Heart left ventricle (tissue), 16 donors: ENCODE measurements around the gene ECHDC1. TPM values are rescaled to one million over a fixed set of nuclear protein-coding genes. Genes with fewer than 3 reads are reported as not detected.

ENCODE experiments used
- ATAC-seq, 4 donors: fragments of 200-7000 bp; cut with Tn5 transposase; one replicate each; pipeline ENCODE4 v1.9.1; 2020 to 2022; ENCODE audit warnings: moderate library complexity in 4 of 4, mild to moderate bottlenecking in 3 of 4, moderate number of reproducible peaks in 1 of 4
- DNase-seq, 5 donors: peaks; one replicate each; pipeline ENCODE4 v3.0.0-alpha.2; 2020
- H3K27ac ChIP-seq, 12 donors: fragments of 200-600 bp; sonication (generic) in 4 of 12; one replicate each; pipeline versions ENCODE4 v1.5.0 to v1.8.0; 2016 to 2022; ENCODE audit warnings: mild to moderate bottlenecking in 2 of 12
- H3K27me3 ChIP-seq, 9 donors: fragments of 200-600 bp; sonication (generic) in 2 of 9; one replicate each; pipeline versions ENCODE4 v1.5.1 to v1.8.0; 2016 to 2022; ENCODE audit warnings: mild to moderate bottlenecking in 3 of 9
- H3K36me3 ChIP-seq, 9 donors: fragments of 200-600 bp; sonication (generic) in 2 of 9; one replicate each; pipeline versions ENCODE4 v1.5.0 to v1.8.0; 2018 to 2022; ENCODE audit warnings: mild to moderate bottlenecking in 2 of 9
- H3K4me1 ChIP-seq, 12 donors: fragments of 200-600 bp; sonication (generic) in 4 of 12; one replicate each; pipeline versions ENCODE4 v1.5.0 to v1.8.0; 2016 to 2022; ENCODE audit warnings: mild to moderate bottlenecking in 3 of 12
- H3K4me3 ChIP-seq, 12 donors: fragments of 200-600 bp; sonication (generic) in 4 of 12; one replicate each; pipeline versions ENCODE4 v1.5.0 to v1.8.0; 2017 to 2022; ENCODE audit warnings: mild to moderate bottlenecking in 9 of 12, moderate library complexity in 4 of 12
- H3K9me3 ChIP-seq, 12 donors: fragments of 200-600 bp; sonication (generic) in 4 of 12; one replicate each; pipeline versions ENCODE4 v1.5.0 to v1.8.0; 2016 to 2022; ENCODE audit warnings: mild to moderate bottlenecking in 1 of 12
- POLR2A ChIP-seq, 2 donors: fragments of 450-650 bp; IDR thresholded peaks; one replicate each; pipeline ENCODE4 v1.6.1; 2017; ENCODE audit warnings: antibody characterized with exemption in 2 of 2, mild to moderate bottlenecking in 2 of 2, moderate library complexity in 2 of 2
- WGBS, 4 donors: extraction: QIAGEN DNeasy Blood & Tissue Kit in 2 of 4; methylation state at CpG; one replicate each; pipeline versions ENCODE4 v1.1.5 to v1.1.7; 2013 to 2018; 5-methylcytosine and 5-hydroxymethylcytosine counted together
- intact Hi-C, 10 donors: fragments of 100-400 bp; cut with DNase I; formaldehyde crosslinking; loops; one replicate each; pipeline versions ENCODE4 v1.11.1 to v1.14.2; 2022
- polyA plus RNA-seq, 2 donors: library from polyadenylated mRNA; stranded (reverse); fragments of 200-250 nt; gene quantifications; one replicate each; pipeline ENCODE4 v1.2.3, GENCODE V29; 2013
- total RNA-seq, 9 donors: library from RNA; depleted of rRNA in 2 of 9; stranded (reverse); fragments of >200 nt in 2 of 9; fragmentation: NEBNext Ultra II Directional in 3 of 9; extraction: Animal tissue kit (Norgen Biotek cat#: 25700) in 3 of 9; gene quantifications; one replicate each; pipeline versions ENCODE4 v1.1.0 to v1.2.4, GENCODE V29; 2016 to 2023
- TF ChIP-seq, protein P1 (sequence below), 12 donors: fragments of 200-600 bp; sonication (generic) in 4 of 12; IDR thresholded peaks; one replicate each; pipeline versions ENCODE4 v1.5.0 to v1.8.0; 2018 to 2022; ENCODE audit warnings: antibody characterized with exemption in 12 of 12, mild to moderate bottlenecking in 5 of 12
- donor health status: ischemic (EF 13 %, LVEDD 7.1; RV severe dilation, severe dysfunction).
- donor health status: healthy with polysubstance abuse.
- donor health status: DM: no; HTN: yes; CAD: no.
- donor health status: DM: no; HTN: no; CAD: no.
- donor health status: ischemic (EF 25% LVEDD 6.9; RV normal size, moderate dysfunction).
- donor health status: ischemic (EF 25% LVEDD 5.7; RV mildly dilated, moderate dysfunction).
- donor health status: healthy.
- donor health status: DM: yes; HTN: yes; CAD: no.
- donor health status: ischemic (EF 35%, LVEDD 5.7; RV mildly dilated, moderate dysfunction).
- donor health status: nonischemic (EF 11% LVEDD 7.7; RV severe dilation, severe dysfunction).
- donor health status: DM: yes; HTN: yes; CAD: no.
- donor health status: PGD.
- donor health status: ischemic (EF 29% LVEDD 5.4; RV normal size, mild dysfunction).
- donor health status: nonischemic (EF 23%, LVEDD 6.1; RV moderate dilation, normal function).

Gene ECHDC1
- total and polyA plus RNA-seq, 11 donors = 24.3 to 51.3 (median 35.2) TPM

DNA sequence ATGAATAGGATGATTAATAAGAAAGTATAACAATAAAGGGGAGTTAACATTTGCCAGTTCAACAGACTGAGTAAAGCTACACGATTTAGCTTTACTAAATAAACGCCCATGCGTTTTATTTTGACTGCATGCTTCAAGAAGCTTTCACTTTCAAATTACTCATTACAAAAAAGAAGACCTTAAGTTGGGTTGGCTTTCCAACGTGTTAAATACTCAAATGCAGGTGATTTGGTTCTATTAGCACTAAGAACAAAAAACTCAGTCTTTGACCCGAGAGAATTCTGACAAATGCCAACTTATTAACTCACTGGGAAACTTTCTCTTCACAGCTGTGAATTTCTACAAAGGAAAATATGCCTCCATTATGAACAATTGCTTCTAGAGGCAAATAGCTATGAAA is 51.9 kb downstream of the ECHDC1 start:
- peaks cover 0 to 69% (median 52%) of the 10 kb centered on the region in 9 donors for H3K36me3 ChIP-seq
- ATAC-seq (no peak), DNase-seq (no peak)
- H3K9me3 ChIP-seq = no peaks in the 10 kb centered on the region
- no peaks in the 10 kb centered on the region for H3K27me3 ChIP-seq
- intact Hi-C loops = no loop called here
- WGBS, 4 donors = 68 to 75% (median 74%) methylated on average over 5 of the region's 5 CpGs
- peaks cover 0 to 48% (median 19%) of the 10 kb centered on the region in 12 donors for H3K4me1 ChIP-seq
- H3K4me3 ChIP-seq = peak overlapping the region in 1 of 12 donors; percentile 9
- no peak for TF ChIP-seq POLR2A (IDR thresholded peaks at IDR 0.05)
- TF ChIP-seq, protein P1, sequence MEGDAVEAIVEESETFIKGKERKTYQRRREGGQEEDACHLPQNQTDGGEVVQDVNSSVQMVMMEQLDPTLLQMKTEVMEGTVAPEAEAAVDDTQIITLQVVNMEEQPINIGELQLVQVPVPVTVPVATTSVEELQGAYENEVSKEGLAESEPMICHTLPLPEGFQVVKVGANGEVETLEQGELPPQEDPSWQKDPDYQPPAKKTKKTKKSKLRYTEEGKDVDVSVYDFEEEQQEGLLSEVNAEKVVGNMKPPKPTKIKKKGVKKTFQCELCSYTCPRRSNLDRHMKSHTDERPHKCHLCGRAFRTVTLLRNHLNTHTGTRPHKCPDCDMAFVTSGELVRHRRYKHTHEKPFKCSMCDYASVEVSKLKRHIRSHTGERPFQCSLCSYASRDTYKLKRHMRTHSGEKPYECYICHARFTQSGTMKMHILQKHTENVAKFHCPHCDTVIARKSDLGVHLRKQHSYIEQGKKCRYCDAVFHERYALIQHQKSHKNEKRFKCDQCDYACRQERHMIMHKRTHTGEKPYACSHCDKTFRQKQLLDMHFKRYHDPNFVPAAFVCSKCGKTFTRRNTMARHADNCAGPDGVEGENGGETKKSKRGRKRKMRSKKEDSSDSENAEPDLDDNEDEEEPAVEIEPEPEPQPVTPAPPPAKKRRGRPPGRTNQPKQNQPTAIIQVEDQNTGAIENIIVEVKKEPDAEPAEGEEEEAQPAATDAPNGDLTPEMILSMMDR (IDR thresholded peaks at IDR 0.05) = no peak
- peak overlapping the region in 2 of 12 donors; percentile 19 to 20 for H3K27ac ChIP-seq

DNA sequence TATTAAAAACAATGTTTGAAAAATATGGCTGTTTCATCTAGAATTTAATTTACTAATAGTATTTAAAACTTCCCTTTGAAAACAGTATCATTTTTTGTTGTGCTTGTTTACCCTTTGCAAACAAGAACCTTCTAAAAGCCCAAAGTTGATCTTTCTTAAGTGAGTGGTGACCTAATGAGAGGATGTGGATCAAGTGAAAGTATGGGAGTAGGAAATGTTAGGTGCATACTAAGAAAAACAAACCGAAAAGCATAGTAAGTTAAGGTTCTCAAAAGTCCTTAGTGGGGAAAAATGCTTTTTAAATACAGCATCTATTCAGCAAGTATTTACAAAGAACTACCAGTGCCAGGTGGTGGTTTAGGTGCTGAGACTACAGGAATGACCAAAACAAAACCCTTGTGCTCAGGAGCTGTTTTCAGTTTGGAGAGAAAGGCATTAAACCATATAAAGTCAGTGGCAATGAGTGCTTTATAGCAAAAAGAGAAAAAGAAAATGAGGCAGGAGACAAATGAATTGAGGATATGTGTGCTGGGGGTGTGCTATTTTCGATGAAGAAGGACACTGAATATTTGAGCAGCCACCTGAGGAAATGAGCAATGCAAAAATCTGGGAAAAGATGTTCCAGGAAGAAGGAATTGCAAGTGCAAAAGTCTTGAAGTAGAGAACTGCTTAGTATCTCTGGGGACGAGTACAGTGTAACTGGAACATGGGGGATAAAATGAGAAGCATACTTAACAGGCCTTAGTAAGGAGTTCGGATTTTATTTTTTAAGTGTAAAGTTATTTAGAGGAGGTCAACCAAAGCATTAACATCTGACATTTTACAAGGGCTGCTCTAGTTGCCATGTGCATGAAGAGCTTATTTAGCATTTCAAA is 52.8 kb downstream of the ECHDC1 start:
- H3K27me3 ChIP-seq = no peaks in the 10 kb centered on the region
- peaks cover 0 to 70% (median 53%) of the 10 kb centered on the region in 9 donors for H3K36me3 ChIP-seq
- WGBS, 4 donors = 64 to 76% (median 66%) methylated on average over 4 of the region's 4 CpGs
- H3K4me1 ChIP-seq = peaks cover 0 to 48% (median 19%) of the 10 kb centered on the region in 12 donors
- TF ChIP-seq, protein P1 (IDR thresholded peaks at IDR 0.05) = no peak
- no peak for TF ChIP-seq POLR2A (IDR thresholded peaks at IDR 0.05)
- no peak overlapping the region for H3K4me3 ChIP-seq
- no peak for DNase-seq
- intact Hi-C loops = no loop called here
- peak in 1 of 4 donors; percentile 32 for ATAC-seq
- H3K9me3 ChIP-seq = no peaks in the 10 kb centered on the region
- peak overlapping the region in 2 of 12 donors; percentile 19 to 20 for H3K27ac ChIP-seq

DNA sequence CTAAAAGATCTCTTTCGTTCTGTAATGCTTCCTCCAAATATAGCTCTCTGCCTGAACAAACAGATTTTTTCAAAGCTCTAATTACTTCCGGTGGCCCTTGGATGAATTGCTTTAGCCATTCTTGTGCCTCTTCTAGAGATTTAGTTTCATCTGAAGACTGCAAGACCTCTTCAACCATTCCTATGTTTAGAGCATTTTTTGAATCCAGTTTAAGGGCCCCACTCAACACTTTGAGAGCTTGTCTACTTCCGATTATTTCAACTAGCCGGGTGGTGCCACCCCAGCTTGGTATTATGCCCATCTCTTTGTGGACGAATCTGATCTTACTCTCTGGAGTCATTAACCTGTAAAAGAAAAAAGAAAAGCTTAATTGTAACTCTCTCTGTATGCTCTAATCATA is 53.5 kb downstream of the ECHDC1 start:
- 57 to 69% (median 63%) methylated on average over 5 of the region's 5 CpGs for WGBS, 4 donors
- Histone ChIP-seq H3K4me3 (no peak overlapping the region), H3K27me3 (no peaks in the 10 kb centered on the region), H3K27ac (no peak overlapping the region), H3K4me1 (peaks cover 0 to 48% (median 19%) of the 10 kb centered on the region in 12 donors), H3K36me3 (peaks cover 0 to 70% (median 57%) of the 10 kb centered on the region in 9 donors), H3K9me3 (no peaks in the 10 kb centered on the region)
- intact Hi-C loops = no loop called here
- DNase-seq (no peak), ATAC-seq (no peak)
- TF ChIP-seq POLR2A (IDR thresholded peaks at IDR 0.05) = no peak
- TF ChIP-seq, protein P1 (IDR thresholded peaks at IDR 0.05) = no peak

DNA sequence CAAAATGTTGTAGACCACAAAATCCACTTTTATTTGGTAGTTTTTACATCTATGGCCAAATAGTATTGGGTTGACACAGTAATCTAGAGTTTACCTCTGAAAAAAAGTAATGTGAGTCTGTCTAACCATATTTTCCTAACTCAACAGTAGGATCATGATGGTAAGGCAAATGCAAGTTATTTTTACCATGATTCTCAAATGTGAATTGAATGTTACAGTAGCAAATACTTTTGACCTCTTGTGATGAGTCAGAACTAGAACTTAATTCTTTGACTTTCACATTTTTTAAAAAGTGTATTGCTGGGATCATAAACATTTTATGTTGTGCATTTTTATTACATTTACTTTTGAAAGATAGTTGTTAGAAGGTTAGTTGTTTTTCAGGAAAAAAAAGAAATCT is 54.7 kb downstream of the ECHDC1 start:
- Histone ChIP-seq H3K4me3 (no peak overlapping the region), H3K36me3 (peaks cover 0 to 74% (median 61%) of the 10 kb centered on the region in 9 donors), H3K4me1 (peaks cover 0 to 48% (median 21%) of the 10 kb centered on the region in 12 donors), H3K27me3 (no peaks in the 10 kb centered on the region), H3K27ac (no peak overlapping the region), H3K9me3 (no peaks in the 10 kb centered on the region)
- TF ChIP-seq, protein P1 (IDR thresholded peaks at IDR 0.05) = no peak
- TF ChIP-seq POLR2A (IDR thresholded peaks at IDR 0.05) = no peak
- DNase-seq = no peak
- intact Hi-C loops = no loop called here
- ATAC-seq = no peak
